Inflammatory macrophage treated with lipopolysaccharide for 4 hours (primary cell): ENCODE data around the gene RGS7BP.

Source experiments
- DNase-seq: peaks from one replicate; pipeline ENCODE4 v3.0.0-alpha.2; 2020

The RGS7BP gene

DNA sequence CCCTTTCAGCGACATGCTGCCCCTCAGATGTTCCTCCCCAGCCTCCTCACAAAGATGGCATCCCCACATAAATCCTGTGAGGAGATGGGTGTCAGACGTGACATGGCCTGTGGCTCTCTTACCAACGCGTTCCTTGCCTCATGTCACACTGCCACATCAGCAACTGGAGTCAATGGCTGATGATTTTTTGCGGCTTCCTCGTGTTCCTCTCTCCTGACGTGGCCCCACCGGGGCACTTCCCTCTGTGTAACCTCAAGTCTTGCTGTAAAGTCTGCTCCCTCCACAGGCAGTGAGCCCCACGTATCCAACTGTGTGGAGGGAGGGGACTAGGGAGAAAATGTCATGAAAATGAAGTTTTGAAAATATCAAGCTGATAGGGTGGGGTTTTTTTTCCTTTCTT lies 131.3 kb downstream of the RGS7BP start:
- peak; percentile 41 for DNase-seq

DNA sequence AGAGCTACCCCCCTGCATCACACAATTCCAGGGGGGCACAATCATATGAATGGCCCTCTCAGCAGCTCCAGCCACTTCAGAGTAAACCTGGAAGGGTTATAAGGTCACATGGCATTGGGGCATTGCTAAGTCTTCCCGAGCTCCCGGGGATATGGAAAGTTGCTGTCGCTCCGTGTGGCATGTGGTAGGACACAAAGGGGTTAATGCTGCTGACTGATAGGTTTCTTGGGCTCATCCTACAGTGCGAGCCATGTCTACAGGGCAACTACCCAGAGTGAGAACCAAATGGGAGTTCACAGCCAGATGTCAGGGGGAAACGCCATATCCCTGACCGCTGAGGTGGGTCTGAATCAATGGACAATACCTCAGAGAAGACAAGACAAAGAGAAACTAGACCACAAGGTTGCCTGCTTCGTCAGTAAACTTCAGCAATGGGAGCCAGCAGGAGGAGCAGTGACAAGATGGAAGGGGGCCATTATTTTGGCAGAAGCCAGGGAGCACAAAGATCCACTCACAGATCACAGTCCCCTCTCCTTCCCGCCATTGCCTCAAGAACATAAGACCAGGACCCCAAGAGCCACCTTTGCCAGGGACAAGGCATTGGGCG lies 132.1 kb downstream of the RGS7BP start:
- no peak for DNase-seq

DNA sequence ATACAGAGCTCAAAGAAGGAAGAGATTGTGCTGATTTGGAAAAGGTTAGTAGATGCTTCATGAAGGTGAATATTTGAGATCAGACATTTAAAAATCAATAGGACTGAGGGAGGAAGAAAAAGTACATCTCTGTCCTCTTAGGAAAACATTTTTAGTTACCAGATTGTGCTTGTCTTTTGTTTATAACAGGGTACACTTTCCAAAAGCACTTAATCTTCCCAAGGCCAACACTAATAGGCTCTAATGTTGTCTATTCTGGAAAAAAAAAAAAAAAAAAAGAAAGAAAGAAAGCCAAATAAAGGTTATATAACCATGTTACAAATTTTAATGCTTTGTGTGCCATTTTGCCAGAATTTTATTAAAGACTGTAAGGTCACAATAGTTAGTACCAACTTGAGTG lies 139.0 kb downstream of the RGS7BP start:
- no peak for DNase-seq

DNA sequence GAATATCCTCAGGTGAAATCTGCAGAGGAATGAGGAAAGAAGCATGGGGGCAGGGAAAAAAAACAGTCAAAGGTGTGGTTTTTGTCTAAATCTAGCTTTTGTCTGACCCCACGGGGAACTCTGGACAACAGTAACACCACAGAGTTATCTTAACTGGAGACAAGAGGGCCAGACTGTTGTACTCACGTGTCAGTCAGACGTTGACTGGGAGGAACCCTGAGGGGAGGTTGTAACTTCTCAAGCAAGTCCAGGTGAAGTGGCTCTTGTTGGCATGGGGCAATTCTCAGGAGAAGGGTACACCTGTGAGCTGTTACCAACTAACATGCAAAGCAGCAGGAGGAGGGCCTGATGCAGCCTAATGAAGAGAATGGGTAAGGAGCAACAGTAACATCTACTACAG lies 140.4 kb downstream of the RGS7BP start:
- DNase-seq: no peak

DNA sequence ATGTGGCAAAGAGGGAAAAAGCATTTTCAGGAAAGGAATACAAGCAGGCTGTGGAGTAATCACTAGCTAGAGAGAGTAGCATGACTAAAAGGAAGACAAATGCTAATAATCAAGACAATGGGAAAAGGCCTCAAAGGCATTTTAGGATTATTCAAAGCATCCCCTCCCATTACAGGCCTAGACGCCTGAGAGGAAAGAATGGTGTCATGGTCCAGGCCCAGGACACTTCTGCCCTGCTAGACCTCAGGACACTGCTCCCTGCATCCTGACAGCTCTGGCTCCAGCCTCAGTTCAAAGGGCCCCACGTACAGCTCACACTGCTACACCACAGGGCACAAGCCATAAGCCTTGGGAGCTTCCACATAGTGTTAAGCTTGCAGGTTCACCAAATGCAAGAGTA lies 143.7 kb downstream of the RGS7BP start:
- DNase-seq: no peak

DNA sequence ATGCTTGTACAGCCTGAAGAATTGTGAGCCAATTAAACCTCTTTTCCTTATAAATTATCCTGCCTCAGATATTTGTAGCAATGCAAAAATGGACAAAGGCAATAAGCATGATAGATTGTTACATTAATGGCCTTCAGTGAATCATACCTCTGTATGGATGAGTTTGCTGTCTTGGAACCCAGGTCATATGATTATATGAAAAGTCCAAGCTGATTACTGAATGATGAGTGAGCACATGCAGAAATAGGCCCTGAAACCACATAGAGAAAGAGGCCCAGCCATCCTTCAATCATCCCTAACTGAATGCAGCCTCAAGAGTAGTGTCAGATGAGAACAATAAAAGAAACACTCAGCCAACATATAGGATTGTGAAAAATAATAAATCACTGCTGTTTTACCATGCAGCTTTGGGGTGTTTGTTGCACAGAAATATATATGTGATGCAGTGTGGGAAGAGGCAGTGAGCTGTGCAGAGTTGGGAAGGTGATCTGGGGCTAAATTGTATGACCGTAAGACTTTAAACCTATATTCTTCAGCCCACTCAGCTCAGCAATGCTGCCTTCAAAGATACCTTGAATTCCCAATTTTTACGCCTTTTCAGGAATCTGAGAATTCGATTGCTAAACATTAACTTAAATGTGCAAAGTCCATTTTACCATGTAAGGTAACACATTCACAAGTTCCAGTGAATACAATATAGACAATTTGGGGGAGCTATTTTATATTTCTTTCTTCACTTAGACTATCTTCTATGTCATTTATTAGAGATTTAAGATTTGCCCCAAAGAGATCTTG lies 148.1 kb downstream of the RGS7BP start:
- no peak for DNase-seq

DNA sequence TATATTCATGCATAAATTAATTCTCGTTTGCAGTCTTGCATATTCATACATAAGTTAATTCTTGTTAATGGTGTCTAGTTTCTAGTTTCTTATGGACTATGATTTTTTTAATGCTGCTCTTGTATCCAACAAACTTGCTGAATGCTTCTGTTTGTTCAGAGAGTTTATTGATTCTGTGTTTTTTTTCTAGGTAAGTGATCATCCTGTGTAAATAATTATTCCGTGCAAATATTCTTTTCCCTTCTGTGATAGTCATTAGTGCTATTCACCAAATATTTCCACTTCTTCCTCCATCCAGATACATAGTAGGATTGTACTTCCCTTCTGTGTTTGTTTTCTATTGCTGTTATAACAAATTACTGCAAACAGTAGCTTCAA lies 148.7 kb downstream of the RGS7BP start:
- DNase-seq: no peak

DNA sequence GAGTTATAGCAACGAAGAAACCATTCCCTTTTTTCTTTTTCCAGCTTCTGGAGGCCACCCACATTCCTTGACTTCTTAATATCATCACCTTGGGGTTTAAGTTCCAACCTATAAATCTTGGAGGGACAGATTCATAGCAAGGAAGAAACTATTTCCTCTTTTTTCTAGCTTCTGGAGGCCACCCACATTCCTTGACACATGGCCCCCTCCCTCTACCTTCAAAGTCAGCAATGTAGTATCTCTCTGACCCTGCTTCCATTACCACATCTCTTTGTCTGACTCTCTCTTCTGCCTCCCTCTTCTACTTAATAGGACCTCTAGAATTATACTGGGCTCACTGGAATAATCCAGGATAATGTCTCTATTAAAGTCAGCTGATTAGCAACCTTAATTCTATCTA lies 149.8 kb downstream of the RGS7BP start:
- no peak for DNase-seq

DNA sequence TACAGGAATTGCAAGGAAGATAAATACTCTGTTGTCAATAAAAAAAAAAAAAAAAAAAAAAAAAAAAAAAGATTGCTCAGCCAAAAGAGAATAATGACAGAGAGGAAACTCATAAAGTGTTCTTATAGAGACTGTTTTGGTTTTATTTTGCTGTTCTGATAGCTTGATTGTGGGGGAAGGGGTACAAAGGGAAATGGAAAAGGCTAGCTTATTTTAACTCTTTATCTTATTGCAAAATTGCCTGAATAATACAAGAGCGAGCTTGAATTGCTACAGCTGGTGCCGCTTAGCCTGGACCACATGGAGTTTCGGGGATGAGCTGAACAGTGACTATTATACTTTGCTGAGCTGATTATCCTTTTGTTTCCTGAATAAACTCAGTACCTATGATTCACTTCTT lies 153.5 kb downstream of the RGS7BP start:
- no peak for DNase-seq
